Stomach (tissue), 9 donors: ENCODE data around the gene ITSN2. TPM values are rescaled to one million over a fixed set of nuclear protein-coding genes. Genes with fewer than 3 reads are reported as not detected.

Source experiments
- DNase-seq, 2 donors: peaks; one replicate each; pipeline versions ENCODE4 v3.0.0 to v3.0.0-alpha.2; 2013 to 2019
- H3K27ac ChIP-seq, 5 donors: fragments of 200-600 bp in 4 of 5; sonication (generic) in 4 of 5; one replicate each; pipeline ENCODE4 v1.5.1; 2013 to 2019; ENCODE audit warnings: mild to moderate bottlenecking in 1 of 5, moderate library complexity in 1 of 5
- H3K27me3 ChIP-seq, 3 donors: fragments of 200-600 bp; sonication (generic); one replicate each; pipeline ENCODE4 v1.5.1; 2017 to 2019; ENCODE audit warnings: mixed run types in 1 of 3
- H3K36me3 ChIP-seq, 4 donors: fragments of 200-600 bp; sonication (generic); 1 replicate in 3 of 4; 2 replicates in 1 of 4; pipeline ENCODE4 v1.5.1; 2016 to 2019
- H3K4me1 ChIP-seq, 4 donors: fragments of 200-600 bp; sonication (generic); one replicate each; pipeline ENCODE4 v1.5.1; 2016 to 2019
- H3K4me3 ChIP-seq, 4 donors: fragments of 200-600 bp; sonication (generic) in 3 of 4; one replicate each; pipeline ENCODE4 v1.5.1; 2016 to 2019; ENCODE audit warnings: mild to moderate bottlenecking in 1 of 4
- H3K9me3 ChIP-seq, 4 donors: fragments of 200-600 bp; sonication (generic); one replicate each; pipeline ENCODE4 v1.5.1; 2016 to 2019
- CTCF ChIP-seq, 7 experiments: fragments of 450-650 bp in 4 of 7; fragments of 200-600 bp in 3 of 7; sonication (generic) in 3 of 7; IDR thresholded peaks; one replicate each; pipeline ENCODE4 v1.5.1; 2016 to 2019; ENCODE audit warnings: antibody characterized with exemption in 7 of 7, control low read depth in 2 of 7, mild to moderate bottlenecking in 1 of 7
- EP300 ChIP-seq: sonication (generic); formaldehyde crosslinking; IDR thresholded peaks from one replicate; pipeline ENCODE4 v1.6.1; 2017; ENCODE audit warnings: antibody characterized with exemption
- POLR2A ChIP-seq, 4 donors: fragments of 450-650 bp; IDR thresholded peaks; one replicate each; pipeline ENCODE4 v1.6.1; 2016; ENCODE audit warnings: antibody characterized with exemption in 4 of 4, control low read depth in 2 of 4, mild to moderate bottlenecking in 1 of 4, moderate library complexity in 1 of 4
- POLR2AphosphoS5 ChIP-seq, 3 donors: sonication (generic); formaldehyde crosslinking; IDR thresholded peaks; one replicate each; pipeline ENCODE4 v1.6.1; 2016; ENCODE audit warnings: antibody characterized with exemption in 3 of 3
- WGBS, 5 donors: extraction: QIAGEN DNeasy Blood & Tissue Kit in 3 of 5; methylation state at CpG; one replicate each; pipeline versions ENCODE4 v1.1.5 to v1.1.7; 2013 to 2018; 5-methylcytosine and 5-hydroxymethylcytosine counted together
- intact Hi-C: fragments of 100-400 bp; cut with DNase I; formaldehyde crosslinking; loops from one replicate; pipeline ENCODE4 v1.15.1; 2023; ENCODE audit warnings: low total_unique reads
- polyA plus RNA-seq, 3 donors: library from polyadenylated mRNA; stranded (reverse); fragments of 200-250 nt; gene quantifications; one replicate each; pipeline ENCODE4 v1.2.3, GENCODE V29; 2013
- total RNA-seq, 5 donors: library from RNA; depleted of rRNA; stranded (reverse); fragments of >200 nt; gene quantifications; one replicate each; pipeline versions ENCODE4 v1.1.0 to v1.2.3, GENCODE V29; 2014 to 2016
- donor health status: healthy with polysubstance abuse.
- donor health status: Bipolar disorder and iron deficiency.
- donor health status: healthy.

ITSN2 gene
- total and polyA plus RNA-seq, 8 donors = 14.6 to 216 (median 44.9) TPM

- DNase-seq = peak in 1 of 2 donors; percentile 17
- Histone ChIP-seq H3K4me3 (no peak overlapping the region), H3K27ac (no peak overlapping the region), H3K36me3 (peaks cover 0 to 7% (median 4%) of the 10 kb centered on the region in 4 donors), H3K4me1 (peaks cover 11 to 64% (median 40%) of the 10 kb centered on the region in 4 donors), H3K9me3 (no peaks in the 10 kb centered on the region), H3K27me3 (no peaks in the 10 kb centered on the region)
- WGBS, 5 donors = 20 to 39% (median 26%) methylated on average over 3 of the region's 3 CpGs
- intact Hi-C loops = no loop called here
- TF ChIP-seq POLR2AphosphoS5 (IDR thresholded peaks at IDR 0.05) = no peak
- TF ChIP-seq EP300 = no peak
- TF ChIP-seq POLR2A (IDR thresholded peaks at IDR 0.05) = no peak
- TF ChIP-seq CTCF (IDR thresholded peaks at IDR 0.05) = no peak
These were observed 32.3 kb downstream of the ITSN2 start for GRCh38 chr2:24328010-24328409.

- H3K36me3 ChIP-seq = peaks cover 0 to 6% (median 0%) of the 10 kb centered on the region in 4 donors
- peak; percentile 47 to 77 for DNase-seq
- peaks cover 0 to 25% (median 13%) of the 10 kb centered on the region in 4 donors for H3K4me1 ChIP-seq
- intact Hi-C loops = no loop called here
- H3K27me3 ChIP-seq = no peaks in the 10 kb centered on the region
- H3K27ac ChIP-seq = no peak overlapping the region
- H3K9me3 ChIP-seq = no peaks in the 10 kb centered on the region
- no peak for TF ChIP-seq EP300
- TF ChIP-seq POLR2A (IDR thresholded peaks at IDR 0.05) = no peak
- TF ChIP-seq CTCF (IDR thresholded peaks at IDR 0.05) = no peak
- no peak for TF ChIP-seq POLR2AphosphoS5 (IDR thresholded peaks at IDR 0.05)
- H3K4me3 ChIP-seq = no peak overlapping the region
These were observed 42.8 kb downstream of the ITSN2 start for GRCh38 chr2:24317491-24317920.

- Histone ChIP-seq H3K4me3 (no peak overlapping the region), H3K27ac (no peak overlapping the region), H3K9me3 (no peaks in the 10 kb centered on the region), H3K27me3 (no peaks in the 10 kb centered on the region), H3K36me3 (peaks cover 0 to 20% (median 16%) of the 10 kb centered on the region in 4 donors), H3K4me1 (peaks cover 0 to 25% (median 13%) of the 10 kb centered on the region in 4 donors)
- TF ChIP-seq POLR2A (IDR thresholded peaks at IDR 0.05) (no peak), EP300 (no peak), POLR2AphosphoS5 (IDR thresholded peaks at IDR 0.05) (no peak), CTCF (IDR thresholded peaks at IDR 0.05) (no peak)
- WGBS, 5 donors = 74 to 83% (median 82%) methylated on average over 3 of the region's 3 CpGs
- intact Hi-C loops = no loop called here
- DNase-seq = no peak
These were observed 44.7 kb downstream of the ITSN2 start for GRCh38 chr2:24315669-24316068.

GRCh38 chr2:24313744-24314632 is 46.3 kb downstream of the ITSN2 start:
- no peaks in the 10 kb centered on the region for H3K27me3 ChIP-seq
- intact Hi-C loops = no loop called here
- no peak overlapping the region for H3K27ac ChIP-seq
- no peak for TF ChIP-seq CTCF (IDR thresholded peaks at IDR 0.05)
- no peak for TF ChIP-seq POLR2A (IDR thresholded peaks at IDR 0.05)
- no peak for TF ChIP-seq EP300
- no peak for TF ChIP-seq POLR2AphosphoS5 (IDR thresholded peaks at IDR 0.05)
- no peak for DNase-seq
- peaks cover 7 to 37% (median 32%) of the 10 kb centered on the region in 4 donors for H3K36me3 ChIP-seq
- H3K9me3 ChIP-seq = no peaks in the 10 kb centered on the region
- peaks cover 0 to 25% (median 13%) of the 10 kb centered on the region in 4 donors for H3K4me1 ChIP-seq
- no peak overlapping the region for H3K4me3 ChIP-seq
- WGBS, 5 donors = 79 to 88% (median 87%) methylated on average over 5 of the region's 5 CpGs
